Panc1 (cell line): Measurements from ENCODE around the gene ZNF366. TPM values are rescaled to one million over a fixed set of nuclear protein-coding genes. Genes with fewer than 3 reads are reported as not detected.

Experiments
- ATAC-seq: fragments of 200-7000 bp; cut with Tn5 transposase; 2 replicates; pipeline ENCODE4 v1.9.1; 2020; ENCODE audit warnings: mild to moderate bottlenecking, moderate library complexity
- BruUV-seq: library from RNA; stranded (reverse); fragments of 400-500 nt; replicated peaks from 2 replicates; lab custom pipeline; 2021; lab: Mats Ljungman, UMichigan
- CTCF ChIA-PET: fragments of 300-600 bp; sonication (Branson Sonifier 250); formaldehyde crosslinking; loops from one replicate; lab custom pipeline; 2022; ENCODE audit warnings: antibody characterized with exemption; lab: Charles Lee
- POLR2A ChIA-PET: fragments of 300-600 bp; sonication (Branson Sonifier 250); formaldehyde crosslinking; loops from one replicate; lab custom pipeline; 2022; ENCODE audit warnings: antibody characterized with exemption; lab: Charles Lee
- DNase-seq: peaks from one replicate; pipeline ENCODE4 v3.0.0-alpha.2; 2010; ENCODE audit warnings: low read depth, low spot score
- H3K27ac ChIP-seq: 2 replicates; pipeline ENCODE4 v1.5.1; 2011; ENCODE audit warnings: mild to moderate bottlenecking, low read length, inconsistent platforms
- H3K27me3 ChIP-seq: fragments of 200-500 bp; sonication (Bioruptor generic); 2 replicates; pipeline ENCODE4 v1.6.0; 2014; ENCODE audit warnings: low read length, inconsistent platforms; ENCODE audit not compliant: control insufficient read depth, insufficient read depth
- H3K36me3 ChIP-seq: fragments of 200-500 bp; sonication (Bioruptor generic); 2 replicates; pipeline ENCODE4 v1.5.1; 2014; ENCODE audit warnings: inconsistent platforms, mild to moderate bottlenecking, low read length, moderate library complexity; ENCODE audit not compliant: control insufficient read depth, insufficient read depth
- H3K4me1 ChIP-seq: 2 replicates; pipeline ENCODE4 v1.5.1; 2011; ENCODE audit warnings: inconsistent platforms, mild to moderate bottlenecking, low read length, moderate library complexity; ENCODE audit not compliant: control insufficient read depth, insufficient read depth
- H3K4me3 ChIP-seq, 2 experiments: 2 replicates each; pipeline ENCODE4 v1.5.1; 2011 to 2012; ENCODE audit warnings: low read depth in 2 of 2, low read length in 2 of 2, mild to moderate bottlenecking in 2 of 2, inconsistent platforms in 1 of 2, moderate library complexity in 1 of 2
- H3K9me3 ChIP-seq: fragments of 200-500 bp; sonication (Bioruptor generic); 2 replicates; pipeline ENCODE4 v1.5.1; 2014; ENCODE audit warnings: low read depth, mild to moderate bottlenecking, inconsistent platforms, low read length, moderate library complexity; ENCODE audit not compliant: control insufficient read depth, insufficient read depth
- CTCF ChIP-seq: fragments of 450-650 bp; IDR thresholded peaks from 2 replicates; pipeline ENCODE4 v1.5.1; 2017; ENCODE audit warnings: mild to moderate bottlenecking
- POLR2AphosphoS5 ChIP-seq: IDR thresholded peaks from 2 replicates; pipeline ENCODE4 v1.6.1; 2012; ENCODE audit warnings: mild to moderate bottlenecking, low read depth, low read length, moderate library complexity
- REST ChIP-seq, 2 experiments: IDR thresholded peaks; 2 replicates each; pipeline ENCODE4 v1.6.1; 2011 to 2012; ENCODE audit warnings: low read depth in 2 of 2, control low read depth in 1 of 2, low read length in 1 of 2, mild to moderate bottlenecking in 1 of 2, moderate library complexity in 1 of 2; ENCODE audit not compliant: insufficient read depth in 1 of 2
- SIN3A ChIP-seq: IDR thresholded peaks from 2 replicates; pipeline ENCODE4 v1.6.1; 2012; ENCODE audit warnings: low read depth, mild to moderate bottlenecking, low read length, moderate library complexity, borderline replicate concordance; ENCODE audit not compliant: insufficient read depth
- TCF7L2 ChIP-seq: IDR thresholded peaks from 2 replicates; pipeline ENCODE4 v1.6.1; 2011; ENCODE audit warnings: mild to moderate bottlenecking, low read depth, low read length, inconsistent platforms
- in situ Hi-C: cut with HindIII; loops from 2 replicates; pipeline ENCODE4 v1.10.0; 2016; ENCODE audit warnings: low sequenced_read_pairs, low pct_unique_long_range_greater_than_20kb
- intact Hi-C: fragments of 100-400 bp; cut with micrococcal nuclease; formaldehyde crosslinking; loops from one replicate; pipeline ENCODE4 v1.10.0; 2022; ENCODE audit not compliant: unreplicated experiment
- total RNA-seq: library from RNA; stranded (reverse); gene quantifications from one replicate; pipeline ENCODE4 v1.2.1, GENCODE V29; 2021; ENCODE audit not compliant: unreplicated experiment

ZNF366 gene
- total RNA-seq, 1 experiment from 2014 or later: not detected

- no peak for DNase-seq
- no peaks in the 10 kb centered on the region for H3K9me3 ChIP-seq
- no peaks in the 10 kb centered on the region for H3K4me1 ChIP-seq
- BruUV-seq: no TSS peak
- no peak overlapping the region for H3K4me3 ChIP-seq
- no peak for ATAC-seq
- no peak for TF ChIP-seq REST (IDR thresholded peaks at IDR 0.05; ENCODE audit: insufficient read depth in 1 of 2, low read depth in 2 of 2, low read length in 1 of 2)
- no peak for TF ChIP-seq POLR2AphosphoS5
- TF ChIP-seq TCF7L2: no peak
- TF ChIP-seq SIN3A: no peak
- no peak for TF ChIP-seq CTCF
- no peak overlapping the region for H3K27ac ChIP-seq
- CTCF ChIA-PET: no interaction called here
- intact Hi-C loops: no loop called here
- H3K27me3 ChIP-seq: 0 out of 2 replicates have a peak, but pooled peaks cover 2% of the 10 kb centered on the region
- no peaks in the 10 kb centered on the region for H3K36me3 ChIP-seq
- POLR2A ChIA-PET: no interaction called here
- in situ Hi-C loops: no loop called here
These were observed 27.3 kb downstream of the ZNF366 start for GRCh38 chr5:72479921-72480320.

- no peak for ATAC-seq
- Histone ChIP-seq H3K4me1 (no peaks in the 10 kb centered on the region), H3K27ac (no peak overlapping the region), H3K9me3 (no peaks in the 10 kb centered on the region), H3K36me3 (no peaks in the 10 kb centered on the region), H3K4me3 (no peak overlapping the region), H3K27me3 (0 out of 2 replicates have a peak, but pooled peaks cover 2% of the 10 kb centered on the region)
- ChIA-PET CTCF (no interaction called here), POLR2A (no interaction called here)
- in situ Hi-C loops: no loop called here
- no TSS peak for BruUV-seq
- intact Hi-C loops: no loop called here
- DNase-seq: no peak
- TF ChIP-seq POLR2AphosphoS5 (no peak), TCF7L2 (no peak), REST (IDR thresholded peaks at IDR 0.05; ENCODE audit: insufficient read depth in 1 of 2, low read depth in 2 of 2, low read length in 1 of 2) (no peak), SIN3A (no peak), CTCF (no peak)
These were observed 28.5 kb downstream of the ZNF366 start for GRCh38 chr5:72478684-72479083.
